HepG2 (cell line): ENCODE measurements around the gene CMTM2. TPM values are rescaled to one million over a fixed set of nuclear protein-coding genes. Genes with fewer than 3 reads are reported as not detected.

ENCODE experiments used
- AGO1 ChIP-seq: fragments of 200-400 bp; formaldehyde crosslinking; IDR thresholded peaks from 2 replicates; pipeline ENCODE4 v1.6.1; 2017; ENCODE audit warnings: mild to moderate bottlenecking, low read depth, low read length, moderate library complexity; ENCODE audit not compliant: poor library complexity, severe bottlenecking
- ARID2 ChIP-seq: sonication (generic); formaldehyde crosslinking; IDR thresholded peaks from 2 replicates; pipeline ENCODE4 v1.8.1; 2022; ENCODE audit warnings: mild to moderate bottlenecking, missing genetic modification reagents, borderline replicate concordance
- ELF4 ChIP-seq: sonication (generic); formaldehyde crosslinking; IDR thresholded peaks from 2 replicates; pipeline ENCODE4 v1.5.0; 2020; ENCODE audit warnings: missing genetic modification reagents, mild to moderate bottlenecking, moderate library complexity, borderline replicate concordance
- FOXO1 ChIP-seq: sonication (generic); formaldehyde crosslinking; IDR thresholded peaks from 2 replicates; pipeline ENCODE4 v1.4.0; 2020; ENCODE audit warnings: missing genetic modification reagents
- HDAC1 ChIP-seq: sonication (generic); formaldehyde crosslinking; IDR thresholded peaks from 2 replicates; pipeline ENCODE4 v1.5.1; 2020; ENCODE audit warnings: mild to moderate bottlenecking, missing genetic modification reagents
- HOXA7 ChIP-seq: sonication (generic); formaldehyde crosslinking; IDR thresholded peaks from 2 replicates; pipeline ENCODE4 v1.8.1; 2022; ENCODE audit warnings: mild to moderate bottlenecking, missing genetic modification reagents, moderate library complexity
- PLRG1 ChIP-seq: fragments of 450-650 bp; conservative IDR thresholded peaks from 2 replicates; pipeline ENCODE4 v1.6.1; 2016
- RELA ChIP-seq: sonication (generic); formaldehyde crosslinking; IDR thresholded peaks from 2 replicates; pipeline ENCODE4 v1.4.0; 2020; ENCODE audit warnings: missing genetic modification reagents
- RFXANK ChIP-seq: IDR thresholded peaks from 2 replicates; pipeline ENCODE4 v1.6.1; 2016
- RXRB ChIP-seq: IDR thresholded peaks from 2 replicates; pipeline ENCODE4 v1.6.1; 2016; ENCODE audit warnings: borderline replicate concordance, missing genetic modification reagents, missing compliant biosample characterization
- SAFB2 ChIP-seq: sonication (generic); formaldehyde crosslinking; IDR thresholded peaks from 2 replicates; pipeline ENCODE4 v1.5.1; 2020; ENCODE audit warnings: missing genetic modification reagents, low read depth, mild to moderate bottlenecking, borderline replicate concordance
- SATB2 ChIP-seq: sonication (generic); formaldehyde crosslinking; IDR thresholded peaks from 2 replicates; pipeline ENCODE4 v1.5.0; 2020; ENCODE audit warnings: missing genetic modification reagents
- SIN3A ChIP-seq: IDR thresholded peaks from 2 replicates; pipeline ENCODE4 v1.6.1; 2011; ENCODE audit warnings: low read depth, mild to moderate bottlenecking, control low read depth, low read length, borderline replicate concordance
- STAG1 ChIP-seq: sonication (generic); formaldehyde crosslinking; IDR thresholded peaks from 2 replicates; pipeline ENCODE4 v1.4.0; 2020; ENCODE audit warnings: missing genetic modification reagents
- TBL1XR1 ChIP-seq: fragments of 150-350 bp; IDR thresholded peaks from 2 replicates; pipeline ENCODE4 v1.6.1; 2014; ENCODE audit warnings: borderline replicate concordance, low read length; ENCODE audit not compliant: partially characterized antibody
- U2AF2 ChIP-seq: fragments of 200-400 bp; formaldehyde crosslinking; IDR thresholded peaks from 2 replicates; pipeline ENCODE4 v1.6.1; 2017; ENCODE audit warnings: low read depth, mild to moderate bottlenecking, low read length
- ZNF136 ChIP-seq: sonication (generic); formaldehyde crosslinking; IDR thresholded peaks from 2 replicates; pipeline ENCODE4 v1.8.1; 2022; ENCODE audit warnings: low read depth, mild to moderate bottlenecking, moderate library complexity, missing genetic modification reagents
- ZNF337 ChIP-seq: sonication (generic); formaldehyde crosslinking; IDR thresholded peaks from 2 replicates; pipeline ENCODE4 v1.5.1; 2020; ENCODE audit warnings: missing genetic modification reagents, low read depth, mild to moderate bottlenecking, borderline replicate concordance
- ZNF564 ChIP-seq: sonication (generic); formaldehyde crosslinking; IDR thresholded peaks from 2 replicates; pipeline ENCODE4 v1.8.1; 2023; ENCODE audit warnings: mild to moderate bottlenecking, missing genetic modification reagents
- ZNF614 ChIP-seq: IDR thresholded peaks from 2 replicates; pipeline ENCODE4 v1.6.1; 2018; ENCODE audit warnings: missing biosample characterization, missing genetic modification reagents, inconsistent platforms, borderline replicate concordance
- ZNF615 ChIP-seq: sonication (generic); formaldehyde crosslinking; IDR thresholded peaks from 2 replicates; pipeline ENCODE4 v1.5.0; 2020; ENCODE audit warnings: mild to moderate bottlenecking, missing genetic modification reagents, borderline replicate concordance
- ZNF749 ChIP-seq: sonication (generic); formaldehyde crosslinking; IDR thresholded peaks from 2 replicates; pipeline ENCODE4 v1.8.0; 2022; ENCODE audit warnings: mild to moderate bottlenecking, missing genetic modification reagents, moderate library complexity, borderline replicate concordance
- ZSCAN21 ChIP-seq: sonication (generic); formaldehyde crosslinking; IDR thresholded peaks from 2 replicates; pipeline ENCODE4 v1.8.0; 2022; ENCODE audit warnings: mild to moderate bottlenecking, missing genetic modification reagents, moderate library complexity, borderline replicate concordance
- polyA plus RNA-seq, 8 experiments: library from polyadenylated mRNA; depleted of rRNA in 3 of 8; stranded (reverse) in 7 of 8; unstranded in 1 of 8; fragments of >200 nt; fragmentation: Illumina TruSeq in 4 of 8; extraction: Trizol in 4 of 8; gene quantifications; 2 replicates each; pipeline versions ENCODE4 v1.2.1 to v1.2.3, GENCODE V29; 2011 to 2016; ENCODE audit warnings: low read depth in 4 of 8, missing spikeins in 1 of 8, mixed read lengths in 1 of 8; ENCODE audit not compliant: insufficient read depth in 1 of 8
- total RNA-seq, 5 experiments: library from RNA; depleted of rRNA; stranded (reverse); fragments of >200 nt; fragmentation: Illumina TruSeq; extraction: Trizol; gene quantifications; 2 replicates each; pipeline ENCODE4 v1.2.3, GENCODE V29; 2016; ENCODE audit warnings: low read depth in 1 of 5
- TF ChIP-seq, protein P1 (sequence below): sonication (generic); formaldehyde crosslinking; IDR thresholded peaks from 2 replicates; pipeline ENCODE4 v1.5.0; 2020; ENCODE audit warnings: missing genetic modification reagents
- TF ChIP-seq, protein P2 (sequence below): sonication (generic); formaldehyde crosslinking; IDR thresholded peaks from 2 replicates; pipeline ENCODE4 v1.5.0; 2020; ENCODE audit warnings: mild to moderate bottlenecking, missing genetic modification reagents

Gene CMTM2
- total and polyA plus RNA-seq, 2 of the 13 experiments (the other 11 are each of a cell fraction or from before 2014, with no cell fraction given) = not detected

DNA sequence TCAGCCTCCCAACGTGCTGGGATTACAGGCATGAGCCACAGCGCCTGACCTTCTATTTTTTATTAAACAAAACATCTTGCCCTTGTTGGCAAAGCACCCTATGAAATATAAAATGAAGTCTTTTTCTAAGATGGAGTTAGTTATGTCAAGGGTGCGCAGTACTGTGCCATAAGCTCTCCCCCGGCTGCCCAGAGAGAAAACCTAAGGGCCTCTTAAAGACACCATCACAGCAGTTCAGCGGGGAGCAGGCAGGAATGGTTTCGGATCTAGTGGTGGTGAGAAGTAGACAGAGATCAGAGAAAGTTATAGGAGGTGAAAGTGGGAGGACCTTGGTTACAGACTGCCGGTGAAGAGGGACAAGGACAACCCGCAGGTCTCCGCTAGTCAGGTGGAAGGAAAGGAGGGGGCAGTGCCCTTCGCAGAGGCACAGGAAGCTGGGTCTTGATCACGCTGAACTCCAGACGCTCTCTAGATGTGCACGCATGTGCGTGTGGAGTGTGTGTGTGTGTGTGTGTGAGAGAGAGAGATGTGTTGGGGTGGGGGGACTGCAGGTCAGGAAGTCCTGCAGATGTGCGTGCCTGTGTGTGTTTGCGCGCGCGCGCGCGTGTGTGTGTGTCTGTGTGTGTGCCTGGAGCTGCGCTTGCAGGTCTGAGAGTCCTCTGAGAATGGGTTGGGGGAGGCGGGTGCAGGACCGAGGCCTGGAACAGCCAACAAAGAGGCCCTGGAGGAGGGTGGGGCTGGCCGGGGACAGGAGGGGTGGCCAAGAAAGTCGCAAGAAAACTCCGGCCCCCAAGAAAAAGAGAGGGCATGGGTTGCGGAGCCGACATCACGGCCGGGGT is 24.5 kb downstream of the CMTM2 start (continued):
- TF ChIP-seq, protein P1, sequence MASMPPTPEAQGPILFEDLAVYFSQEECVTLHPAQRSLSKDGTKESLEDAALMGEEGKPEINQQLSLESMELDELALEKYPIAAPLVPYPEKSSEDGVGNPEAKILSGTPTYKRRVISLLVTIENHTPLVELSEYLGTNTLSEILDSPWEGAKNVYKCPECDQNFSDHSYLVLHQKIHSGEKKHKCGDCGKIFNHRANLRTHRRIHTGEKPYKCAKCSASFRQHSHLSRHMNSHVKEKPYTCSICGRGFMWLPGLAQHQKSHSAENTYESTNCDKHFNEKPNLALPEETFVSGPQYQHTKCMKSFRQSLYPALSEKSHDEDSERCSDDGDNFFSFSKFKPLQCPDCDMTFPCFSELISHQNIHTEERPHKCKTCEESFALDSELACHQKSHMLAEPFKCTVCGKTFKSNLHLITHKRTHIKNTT = no peak
- TF ChIP-seq SIN3A = peak; percentile 60; the same call in 1 of the 2 replicates
- no peak for TF ChIP-seq SATB2 (CRISPR knock-in tag)
- peak; percentile 68; the same call in 1 of the 2 replicates for TF ChIP-seq ZSCAN21 (CRISPR knock-in tag)
- TF ChIP-seq AGO1 = no peak
- no peak for TF ChIP-seq FOXO1 (CRISPR knock-in tag)
- TF ChIP-seq TBL1XR1 = no peak
- TF ChIP-seq ZNF614 = no peak
- no peak for TF ChIP-seq RFXANK (CRISPR knock-in tag)
- TF ChIP-seq HDAC1 (CRISPR knock-in tag) = peak; percentile 83
- TF ChIP-seq HOXA7 (CRISPR knock-in tag) = no peak
- TF ChIP-seq ELF4 (CRISPR knock-in tag) = no peak
- 0 out of 2 replicates have a peak, but pooled peaks have one; percentile 16 for TF ChIP-seq RELA (CRISPR knock-in tag)
- TF ChIP-seq U2AF2 = no peak
- no peak for TF ChIP-seq ZNF749 (CRISPR knock-in tag)
- TF ChIP-seq, protein P2, sequence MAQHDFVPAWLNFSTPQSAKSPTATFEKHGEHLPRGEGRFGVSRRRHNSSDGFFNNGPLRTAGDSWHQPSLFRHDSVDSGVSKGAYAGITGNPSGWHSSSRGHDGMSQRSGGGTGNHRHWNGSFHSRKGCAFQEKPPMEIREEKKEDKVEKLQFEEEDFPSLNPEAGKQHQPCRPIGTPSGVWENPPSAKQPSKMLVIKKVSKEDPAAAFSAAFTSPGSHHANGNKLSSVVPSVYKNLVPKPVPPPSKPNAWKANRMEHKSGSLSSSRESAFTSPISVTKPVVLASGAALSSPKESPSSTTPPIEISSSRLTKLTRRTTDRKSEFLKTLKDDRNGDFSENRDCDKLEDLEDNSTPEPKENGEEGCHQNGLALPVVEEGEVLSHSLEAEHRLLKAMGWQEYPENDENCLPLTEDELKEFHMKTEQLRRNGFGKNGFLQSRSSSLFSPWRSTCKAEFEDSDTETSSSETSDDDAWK (CRISPR knock-in tag) = no peak
- TF ChIP-seq ZNF136 (CRISPR knock-in tag) = no peak
- 0 out of 2 replicates have a peak, but pooled peaks have one; percentile 56 for TF ChIP-seq ZNF337 (CRISPR knock-in tag)
- no peak; the same call in 1 of the 2 replicates for TF ChIP-seq SAFB2 (CRISPR knock-in tag)
- peak; percentile 42; the same call in 1 of the 2 replicates for TF ChIP-seq ZNF564 (CRISPR knock-in tag)
- no peak for TF ChIP-seq STAG1
- TF ChIP-seq RXRB = peak; percentile 34; the same call in 1 of the 2 replicates
- no peak for TF ChIP-seq ARID2 (CRISPR knock-in tag)
- no peak for TF ChIP-seq PLRG1
- TF ChIP-seq ZNF615 = no peak
